Upper lobe of right lung (tissue), 1 donor: ENCODE measurements around the gene TTC19. TPM values are rescaled to one million over a fixed set of nuclear protein-coding genes. Genes with fewer than 3 reads are reported as not detected.

Source experiments
- ATAC-seq: fragments of 200-7000 bp; cut with Tn5 transposase; one replicate; pipeline ENCODE4 v1.9.1; 2020; ENCODE audit warnings: mild to moderate bottlenecking, moderate library complexity
- DNase-seq: peaks from one replicate; pipeline ENCODE4 v3.0.0-alpha.2; 2020
- H3K27ac ChIP-seq: fragments of 200-600 bp; one replicate; pipeline ENCODE4 v1.8.0; 2022
- H3K27me3 ChIP-seq: fragments of 200-600 bp; one replicate; pipeline ENCODE4 v1.8.0; 2022; ENCODE audit warnings: mild to moderate bottlenecking
- H3K36me3 ChIP-seq: fragments of 200-600 bp; one replicate; pipeline ENCODE4 v1.8.0; 2022
- H3K4me1 ChIP-seq: fragments of 200-600 bp; one replicate; pipeline ENCODE4 v1.8.0; 2022
- H3K4me3 ChIP-seq: fragments of 200-600 bp; one replicate; pipeline ENCODE4 v1.8.0; 2022; ENCODE audit warnings: mild to moderate bottlenecking
- H3K9me3 ChIP-seq: fragments of 200-600 bp; one replicate; pipeline ENCODE4 v1.8.0; 2022
- CTCF ChIP-seq: fragments of 200-600 bp; IDR thresholded peaks from one replicate; pipeline ENCODE4 v1.8.0; 2022; ENCODE audit warnings: antibody characterized with exemption
- intact Hi-C: fragments of 100-400 bp; cut with DNase I; formaldehyde crosslinking; loops from one replicate; pipeline ENCODE4 v1.11.0; 2022
- total RNA-seq: library from RNA; stranded (reverse); fragmentation: NEBNext Ultra II Directional; extraction: Animal tissue kit (Norgen Biotek cat#: 25700); gene quantifications from one replicate; pipeline ENCODE4 v1.2.1, GENCODE V29; 2021
- donor health status: DM: no; HTN: yes; CAD: no; lungs with severe emphysema.

TTC19 gene
- total RNA-seq, 1 donor from 2014 or later: 34.9 TPM

- no peak overlapping the region for H3K27ac ChIP-seq
- no peak overlapping the region for H3K4me3 ChIP-seq
- peaks cover 7% of the 10 kb centered on the region for H3K4me1 ChIP-seq
- H3K27me3 ChIP-seq: no peaks in the 10 kb centered on the region
- DNase-seq (no peak), ATAC-seq (no peak)
- TF ChIP-seq CTCF: no peak
- intact Hi-C loops: no loop called here
- H3K36me3 ChIP-seq: peaks cover 86% of the 10 kb centered on the region
- H3K9me3 ChIP-seq: no peaks in the 10 kb centered on the region
These were observed 6.0 kb downstream of the TTC19 start for GRCh38 chr17:16005636-16006035.

- peak; percentile 20 for ATAC-seq
- DNase-seq: no peak
- no peaks in the 10 kb centered on the region for H3K9me3 ChIP-seq
- H3K36me3 ChIP-seq: peaks cover 81% of the 10 kb centered on the region
- intact Hi-C loops: no loop called here
- no peaks in the 10 kb centered on the region for H3K27me3 ChIP-seq
- H3K27ac ChIP-seq: no peak overlapping the region
- H3K4me3 ChIP-seq: no peak overlapping the region
- H3K4me1 ChIP-seq: peaks cover 16% of the 10 kb centered on the region
- TF ChIP-seq CTCF: no peak
These were observed 7.8 kb downstream of the TTC19 start for GRCh38 chr17:16007439-16007838.

- no peaks in the 10 kb centered on the region for H3K27me3 ChIP-seq
- H3K9me3 ChIP-seq: no peaks in the 10 kb centered on the region
- intact Hi-C loops: no loop called here
- ATAC-seq: peak; percentile 30
- no peak for DNase-seq
- peaks cover 37% of the 10 kb centered on the region for H3K4me1 ChIP-seq
- H3K27ac ChIP-seq: no peak overlapping the region
- H3K4me3 ChIP-seq: no peak overlapping the region
- peaks cover 50% of the 10 kb centered on the region for H3K36me3 ChIP-seq
- TF ChIP-seq CTCF: peak; percentile 52
These were observed 14.4 kb downstream of the TTC19 start for GRCh38 chr17:16013943-16014407.

- H3K36me3 ChIP-seq: peaks cover 53% of the 10 kb centered on the region
These were observed 19.7 kb downstream of the TTC19 start for GRCh38 chr17:16019347-16019746.

GRCh38 chr17:16023881-16024280 is 24.3 kb downstream of the TTC19 start:
- no peak overlapping the region for H3K27ac ChIP-seq
- H3K4me3 ChIP-seq: no peak overlapping the region
- no peaks in the 10 kb centered on the region for H3K9me3 ChIP-seq
- H3K4me1 ChIP-seq: peaks cover 11% of the 10 kb centered on the region
- intact Hi-C loops: no loop called here
- ATAC-seq (no peak), DNase-seq (no peak)
- H3K27me3 ChIP-seq: no peaks in the 10 kb centered on the region
- TF ChIP-seq CTCF: no peak
- peaks cover 72% of the 10 kb centered on the region for H3K36me3 ChIP-seq

More at GRCh38 chr17:16019347-16019746, 19.7 kb downstream of the TTC19 start:
- TF ChIP-seq CTCF: no peak
- peaks cover 5% of the 10 kb centered on the region for H3K4me1 ChIP-seq
- ATAC-seq (no peak), DNase-seq (no peak)
- no peaks in the 10 kb centered on the region for H3K9me3 ChIP-seq
- H3K27ac ChIP-seq: no peak overlapping the region
- no peaks in the 10 kb centered on the region for H3K27me3 ChIP-seq
- intact Hi-C loops: no loop called here
- no peak overlapping the region for H3K4me3 ChIP-seq

GRCh38 chr17:16025202-16025601 is 25.6 kb downstream of the TTC19 start:
- TF ChIP-seq CTCF: no peak
- no peaks in the 10 kb centered on the region for H3K9me3 ChIP-seq
- no peaks in the 10 kb centered on the region for H3K27me3 ChIP-seq
- ATAC-seq: no peak
- H3K4me1 ChIP-seq: peaks cover 11% of the 10 kb centered on the region
- no peak overlapping the region for H3K27ac ChIP-seq
- intact Hi-C loops: no loop called here
- no peak overlapping the region for H3K4me3 ChIP-seq
- DNase-seq: no peak
- peaks cover 76% of the 10 kb centered on the region for H3K36me3 ChIP-seq
